Colon (tissue), 2 donors: ENCODE data around the gene CNTFR.

ENCODE experiments used
- FAIRE-seq: peaks from 2 replicates; lab custom pipeline; 2012; peaks lifted over from hg19 to GRCh38; lab: Jason Lieb, UNC
- donor health status: control.
- donor health status: control.

Gene CNTFR

DNA sequence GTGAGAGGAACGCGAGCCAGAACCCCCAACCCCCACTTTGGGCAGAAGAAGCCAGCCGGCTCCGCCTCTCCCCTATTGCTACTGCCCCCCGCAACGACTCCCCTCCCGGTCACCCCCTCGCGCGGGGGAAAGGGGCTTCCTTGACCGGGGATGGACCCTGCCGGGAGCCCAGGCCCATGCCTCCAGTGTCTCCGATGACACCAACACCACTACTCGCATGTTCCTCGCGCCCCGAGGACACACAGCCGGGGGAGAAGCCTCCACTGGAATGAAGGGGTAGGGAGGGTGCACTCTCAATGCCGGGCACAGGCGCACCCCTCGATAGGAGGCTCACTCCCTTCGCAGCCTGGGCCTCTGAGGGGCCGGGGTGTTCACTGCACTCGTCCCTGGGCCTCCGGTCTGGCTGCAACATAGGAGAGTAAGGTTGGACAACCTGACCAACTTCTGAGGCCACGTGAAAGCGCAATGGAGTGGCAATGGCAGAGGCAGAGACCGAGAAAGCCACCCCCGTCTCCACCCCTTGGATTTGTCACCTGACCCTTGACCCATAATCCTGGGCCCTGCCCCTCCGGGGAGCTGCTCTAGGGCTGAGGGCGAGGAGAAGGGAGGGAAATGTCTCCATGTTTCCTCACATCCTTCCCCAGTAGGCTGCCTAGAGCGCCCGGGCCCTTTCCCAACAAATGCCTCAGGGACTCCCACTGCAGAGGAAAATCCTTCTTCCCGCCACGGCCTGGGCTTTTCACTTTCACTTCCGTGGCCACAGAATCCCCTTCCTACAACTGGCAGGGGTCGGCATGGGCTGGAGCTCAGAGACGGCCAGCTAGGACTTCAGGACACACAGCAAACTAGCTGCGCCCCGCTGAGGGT is 1.1 kb upstream of the CNTFR start:
- FAIRE-seq: no peak

DNA sequence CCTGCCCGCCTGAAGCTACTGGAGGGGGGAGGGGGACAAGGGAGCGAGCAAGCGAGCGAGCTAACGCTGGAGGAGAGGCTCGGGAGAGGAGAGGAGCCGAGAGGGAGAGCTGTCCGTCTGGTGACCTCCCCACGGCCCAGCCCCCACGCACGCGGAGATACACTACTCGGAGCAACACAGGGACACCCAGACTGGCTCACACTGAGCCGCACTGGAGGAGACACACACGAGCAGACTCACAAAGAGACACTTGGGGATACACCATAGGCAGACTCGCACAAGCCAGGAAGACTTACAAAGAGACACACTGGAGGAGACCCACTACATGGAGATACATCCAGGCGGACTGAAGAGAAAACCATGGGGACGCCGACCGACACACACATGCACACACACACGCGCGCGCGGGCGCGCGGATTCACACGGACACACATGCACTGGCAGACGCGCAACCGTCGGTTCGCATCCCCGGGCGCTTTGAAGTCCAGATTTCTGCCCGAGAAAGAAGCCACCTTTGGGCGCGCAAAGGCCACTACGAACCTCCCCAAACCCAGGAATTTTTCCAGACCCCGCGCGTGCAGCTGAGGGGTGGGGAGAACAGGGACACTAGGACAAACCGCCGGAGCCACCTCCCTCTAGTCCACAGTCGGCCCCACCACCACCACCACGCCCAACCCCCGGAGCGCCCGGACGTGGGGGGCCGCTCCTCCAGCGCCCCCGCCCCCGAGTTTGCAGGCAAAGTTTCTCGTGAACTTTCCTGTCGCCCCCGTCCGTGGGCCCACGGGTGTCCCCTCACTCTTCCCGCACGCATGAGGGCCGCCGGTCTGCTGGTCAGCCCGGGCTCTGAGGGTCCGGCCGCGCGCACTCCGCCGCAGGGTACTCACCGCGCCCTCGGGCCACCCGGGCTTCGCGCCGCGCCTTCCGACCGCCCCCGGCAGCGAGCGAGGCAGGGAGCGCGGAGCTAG is 571 bp downstream of the CNTFR start:
- FAIRE-seq: no peak

DNA sequence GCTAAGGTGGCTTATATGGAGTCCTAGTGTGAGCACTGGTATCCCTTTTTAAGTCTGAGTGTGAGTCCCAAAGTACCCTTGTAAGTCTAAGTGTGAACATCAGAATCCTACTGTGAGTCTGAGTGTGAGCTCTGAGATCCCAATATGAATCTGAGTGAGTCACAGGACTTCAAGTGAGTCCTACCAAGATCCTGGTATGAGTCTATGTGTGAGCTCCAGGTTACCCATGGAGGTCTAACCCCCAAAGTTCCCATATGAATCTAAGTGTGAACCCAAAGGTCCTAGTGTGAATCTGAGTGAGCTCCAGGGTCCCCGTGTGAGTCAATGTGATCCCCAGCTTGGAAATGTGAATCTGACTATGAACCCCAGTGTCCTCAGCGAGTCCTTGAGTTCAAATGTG is 2.3 kb downstream of the CNTFR start:
- FAIRE-seq: no peak

DNA sequence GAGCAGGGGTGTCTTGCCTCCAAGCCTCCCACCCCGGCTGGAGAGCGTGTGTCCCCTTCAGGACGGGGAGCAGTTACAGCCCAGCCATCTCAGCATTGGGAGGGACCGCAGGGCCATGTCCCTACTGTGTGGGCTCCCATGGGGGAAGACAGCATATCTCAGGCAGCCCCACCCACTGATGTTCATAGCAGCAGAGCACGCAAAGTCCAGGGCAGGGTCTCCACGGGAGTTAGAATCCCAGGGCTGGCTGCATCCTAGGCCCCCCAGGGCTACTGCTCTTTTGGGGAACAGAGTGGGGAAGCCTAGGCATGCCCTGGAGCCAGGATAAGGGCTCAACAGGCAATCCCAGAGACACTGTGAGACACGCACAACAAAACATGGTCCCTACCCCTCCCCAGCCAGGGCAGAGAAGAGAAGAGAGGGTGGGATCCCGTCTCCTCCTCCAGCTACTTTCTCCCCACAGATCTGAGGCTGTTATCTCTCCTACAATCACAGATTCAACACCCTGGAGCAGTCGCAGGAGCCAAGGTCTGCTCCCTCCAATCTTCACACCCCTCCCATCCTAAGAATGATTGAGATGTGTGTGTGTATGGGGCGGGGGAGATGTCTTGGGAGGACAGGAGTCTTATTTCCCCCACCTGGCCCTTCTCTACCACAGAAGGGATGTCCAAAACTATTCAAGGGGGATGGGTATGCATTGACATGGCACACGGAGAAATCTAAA is 3.4 kb downstream of the CNTFR start:
- FAIRE-seq: no peak

DNA sequence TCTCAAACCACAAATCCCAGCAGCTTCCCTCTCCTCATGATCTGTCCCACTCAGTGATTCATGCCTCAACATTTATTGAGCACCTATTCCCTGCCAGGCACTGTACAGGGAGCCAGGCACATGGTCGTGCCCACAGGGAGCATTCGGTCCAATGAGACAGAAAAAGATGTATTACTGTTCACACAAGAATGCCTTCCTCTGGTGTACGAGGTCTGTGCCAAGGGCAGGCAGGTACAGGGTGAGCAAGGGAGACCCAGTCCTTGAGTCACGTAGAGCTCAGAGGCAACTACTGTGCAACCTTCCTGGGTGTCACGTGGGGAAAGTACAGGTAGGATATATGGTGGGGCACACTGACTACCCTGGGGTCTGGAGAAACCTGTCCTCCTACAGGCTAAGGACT is 4.6 kb downstream of the CNTFR start:
- FAIRE-seq: no peak

DNA sequence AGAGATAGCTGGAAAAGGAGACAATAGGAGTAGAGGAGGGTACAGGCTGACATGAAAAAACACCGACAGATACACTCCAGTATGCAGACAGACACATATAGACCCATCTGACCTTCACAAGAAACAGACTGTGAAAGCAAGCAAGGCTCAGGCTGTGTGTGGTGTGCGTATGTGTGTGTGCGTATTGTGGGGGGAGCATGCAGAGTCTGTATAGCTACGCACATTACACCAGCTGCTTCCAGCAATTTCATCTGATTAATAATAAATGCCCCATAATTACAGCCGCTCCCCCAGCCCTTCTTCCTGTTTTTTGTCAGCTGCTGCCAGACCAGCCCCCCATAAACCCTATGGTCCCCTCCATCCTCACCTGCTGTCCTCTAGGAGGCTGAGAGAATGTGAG is 6.7 kb downstream of the CNTFR start:
- FAIRE-seq: no peak

DNA sequence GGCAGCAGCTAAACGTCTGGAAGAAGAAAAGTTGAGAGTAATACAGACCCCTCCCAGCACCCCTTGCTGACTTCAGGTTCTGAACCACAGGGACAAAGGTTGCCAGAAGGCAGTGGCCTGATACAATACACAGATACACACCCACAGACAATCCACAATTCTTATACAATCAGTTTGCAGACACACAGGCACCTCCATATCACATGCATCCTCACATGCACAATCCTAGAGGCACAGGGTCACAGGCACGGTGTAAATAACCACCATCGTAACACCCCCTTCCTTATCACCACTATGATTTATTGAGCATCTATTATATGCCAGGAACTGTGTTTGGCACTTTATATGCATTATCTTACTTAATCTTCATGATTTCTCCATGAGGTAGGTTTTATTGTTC is 8.2 kb downstream of the CNTFR start:
- FAIRE-seq: no peak

DNA sequence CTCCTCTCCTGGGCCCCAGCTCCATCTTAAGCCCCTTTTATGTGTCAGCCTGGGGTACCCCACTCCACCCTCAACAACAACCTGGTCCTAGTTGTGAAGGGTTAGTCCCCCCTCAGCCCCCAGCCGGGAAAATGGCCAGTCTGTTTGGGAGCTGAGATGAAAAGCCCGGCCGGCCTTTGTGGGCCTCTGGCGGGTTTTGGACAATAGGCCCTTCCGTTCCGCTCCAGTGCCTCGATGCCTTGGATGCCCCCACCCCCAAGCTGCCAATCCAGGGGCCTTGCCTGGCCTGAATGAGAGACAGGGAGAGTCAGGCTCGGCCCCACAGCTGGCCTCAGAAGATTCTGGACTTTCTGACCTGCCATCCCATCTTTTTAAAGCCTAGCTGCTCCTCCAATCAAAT is 9.2 kb downstream of the CNTFR start:
- no peak for FAIRE-seq

DNA sequence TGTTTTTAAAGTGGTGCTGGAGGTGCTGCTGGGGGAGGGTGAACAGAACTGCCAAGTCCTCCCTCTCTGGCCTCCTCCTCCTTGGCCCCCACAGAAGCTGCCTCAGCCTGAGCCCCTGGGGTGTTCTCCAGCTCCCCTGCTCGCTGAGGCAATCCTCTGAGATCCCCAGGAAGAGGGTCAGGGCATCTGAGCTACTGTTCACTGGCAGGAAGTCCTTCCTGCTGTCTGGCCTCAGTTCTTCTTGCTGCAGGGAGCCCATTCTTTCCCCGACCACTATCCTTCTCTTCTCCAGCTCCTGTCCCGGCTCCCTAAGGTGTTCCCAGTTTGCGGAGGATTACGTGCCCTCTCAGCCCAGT is 9.7 kb downstream of the CNTFR start:
- FAIRE-seq: no peak

DNA sequence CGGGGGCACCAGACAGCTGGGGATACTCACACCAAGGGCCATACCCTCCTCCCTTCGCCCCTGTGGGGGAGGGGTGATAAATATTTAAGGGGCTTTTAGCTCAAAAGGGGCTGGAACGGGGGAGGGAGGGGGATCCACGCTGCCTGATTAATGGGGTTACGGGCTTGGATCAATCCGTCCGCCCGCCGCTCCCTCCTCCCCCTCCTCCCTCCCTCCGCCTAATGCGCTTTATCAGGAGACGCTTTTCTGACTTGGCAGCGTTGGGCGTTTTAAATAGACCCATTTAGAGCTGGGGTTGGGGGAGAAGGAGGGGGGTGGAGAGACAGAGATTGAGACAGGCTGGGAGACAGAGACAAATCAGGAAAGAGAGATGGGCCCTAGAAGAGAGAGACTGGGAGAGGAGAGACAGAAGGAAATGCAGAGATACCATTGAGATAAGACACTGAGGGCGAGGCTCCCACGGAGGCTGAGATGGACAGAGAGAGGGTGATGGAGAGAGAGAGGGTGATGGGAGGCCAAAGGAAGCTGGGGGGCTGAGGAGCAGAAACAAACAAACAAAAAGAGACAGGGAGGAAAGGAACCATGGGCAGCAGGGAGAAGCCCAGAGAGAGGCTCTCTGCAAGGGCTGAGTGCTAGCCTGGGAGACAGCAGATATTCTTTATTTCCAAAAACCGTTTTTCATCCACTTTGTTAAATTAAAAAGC is 10.3 kb downstream of the CNTFR start:
- no peak for FAIRE-seq

DNA sequence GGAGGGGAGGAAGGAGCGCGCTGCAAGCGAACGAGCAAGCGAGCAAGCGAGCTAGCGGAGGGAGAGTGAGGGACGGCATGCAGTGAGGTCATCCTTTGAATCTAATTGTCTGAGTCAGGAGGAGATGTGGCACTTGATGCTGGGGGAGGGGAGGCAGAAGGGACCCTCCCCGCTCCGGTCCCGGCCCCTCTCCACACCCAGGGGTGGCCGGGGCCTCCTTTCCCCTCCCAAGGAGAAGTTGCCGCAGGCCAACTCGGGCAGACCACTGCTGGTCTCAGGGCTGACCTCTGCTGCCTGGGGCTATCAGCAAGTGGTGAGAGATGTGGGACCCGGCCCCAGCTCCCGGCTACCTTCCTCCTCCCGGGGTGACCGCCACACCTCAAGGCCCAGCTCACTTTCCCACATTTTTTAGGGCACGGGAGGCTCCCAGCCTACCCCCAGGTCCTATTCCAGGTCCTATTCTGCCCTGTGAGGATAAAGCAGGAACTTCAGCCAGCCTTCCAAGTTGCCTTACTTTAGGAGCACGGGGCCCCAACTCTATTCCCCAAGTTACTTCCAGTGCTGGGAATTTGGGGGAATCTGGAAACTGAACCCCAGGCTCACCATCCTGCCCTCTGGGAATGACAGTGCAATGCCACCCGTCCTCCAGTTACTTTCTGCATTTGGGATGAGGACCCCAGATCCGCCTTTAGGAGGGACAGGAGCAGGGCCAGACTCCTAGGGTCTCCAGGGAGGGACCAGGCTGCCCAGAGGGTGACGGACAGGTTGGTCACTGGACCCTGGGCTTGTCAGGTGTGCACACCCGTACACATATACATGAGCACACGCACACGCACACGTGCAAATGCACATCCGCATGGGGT is 11.1 kb downstream of the CNTFR start:
- no peak for FAIRE-seq

DNA sequence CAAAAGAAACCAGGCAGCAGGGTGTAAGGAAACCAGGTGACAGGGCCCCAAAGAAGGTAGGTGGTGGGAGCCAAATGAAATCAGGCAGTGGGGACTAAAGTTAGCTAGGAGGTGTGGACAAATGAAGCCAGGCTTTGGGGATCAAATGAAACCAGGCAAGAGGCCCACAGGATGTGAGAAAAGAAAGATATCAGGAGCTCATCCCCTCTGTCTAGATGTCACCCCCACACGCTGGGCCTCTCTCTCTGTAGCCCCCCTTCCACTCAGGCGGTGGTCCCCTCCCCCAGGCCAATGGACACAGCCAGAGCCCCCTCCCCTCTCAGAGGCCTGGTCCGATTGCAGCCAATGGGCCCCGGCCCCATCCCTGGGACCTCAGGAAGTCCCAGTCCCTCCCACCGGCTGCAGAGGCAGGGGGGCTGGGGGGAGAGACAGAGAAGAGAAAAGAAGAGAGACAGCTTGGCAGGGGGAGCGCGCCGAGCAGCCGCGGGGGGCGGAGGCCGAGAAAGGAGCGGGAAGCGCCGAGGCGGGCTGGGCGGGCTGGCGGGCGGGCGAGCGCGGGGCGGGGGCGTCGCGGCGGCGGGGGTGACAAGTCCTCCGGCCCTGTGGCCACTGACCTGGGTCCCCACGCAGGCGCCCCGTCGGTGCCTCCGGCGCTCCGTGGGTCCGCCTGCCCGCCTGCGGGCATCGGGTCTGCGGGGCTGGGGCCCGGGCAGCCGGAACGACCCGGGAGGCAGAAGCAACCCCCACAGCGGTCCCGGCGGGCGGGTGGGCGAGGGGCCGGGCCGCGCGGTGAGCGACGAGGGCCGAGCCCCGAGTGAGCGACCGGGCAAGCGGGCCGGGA is 11.9 kb downstream of the CNTFR start:
- FAIRE-seq: no peak

DNA sequence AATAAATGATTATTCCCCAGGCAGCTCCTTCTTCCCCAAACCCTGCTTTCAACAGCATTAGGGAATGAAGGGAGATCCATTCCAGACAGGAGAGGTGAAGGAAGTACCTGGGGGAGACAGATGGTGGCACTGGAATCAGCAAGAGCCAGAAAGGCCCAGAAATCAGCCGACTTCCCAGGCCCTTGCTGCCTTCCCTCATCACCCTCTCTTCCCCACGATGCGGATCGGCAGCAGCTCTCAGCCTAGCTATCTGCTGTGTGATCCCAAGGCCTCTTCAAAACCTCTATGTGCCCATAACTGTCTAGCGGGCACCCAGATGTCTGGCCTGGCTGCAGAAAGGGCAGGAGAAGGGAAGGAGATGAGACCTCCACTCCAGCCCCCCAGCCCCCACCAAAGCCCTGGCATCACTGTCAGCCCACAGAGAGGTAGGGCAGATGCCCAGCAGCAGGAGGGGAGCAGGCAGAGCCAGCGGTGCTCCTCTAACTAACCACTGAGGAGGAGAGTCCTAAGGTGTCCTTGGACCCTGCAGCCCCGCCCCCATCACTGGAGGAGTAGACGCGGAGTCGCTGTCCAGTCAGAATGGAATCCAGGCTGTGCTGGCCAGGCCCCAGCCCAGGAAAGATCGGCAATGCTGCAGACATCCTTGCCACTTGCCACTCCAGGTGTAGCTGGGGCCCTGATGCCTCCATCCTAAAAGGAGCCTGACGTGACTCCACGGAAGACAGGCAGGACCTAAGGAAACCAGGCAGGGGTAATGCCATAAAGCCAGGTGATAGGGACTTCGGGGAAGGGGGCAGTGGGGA is 12.7 kb downstream of the CNTFR start:
- no peak for FAIRE-seq

DNA sequence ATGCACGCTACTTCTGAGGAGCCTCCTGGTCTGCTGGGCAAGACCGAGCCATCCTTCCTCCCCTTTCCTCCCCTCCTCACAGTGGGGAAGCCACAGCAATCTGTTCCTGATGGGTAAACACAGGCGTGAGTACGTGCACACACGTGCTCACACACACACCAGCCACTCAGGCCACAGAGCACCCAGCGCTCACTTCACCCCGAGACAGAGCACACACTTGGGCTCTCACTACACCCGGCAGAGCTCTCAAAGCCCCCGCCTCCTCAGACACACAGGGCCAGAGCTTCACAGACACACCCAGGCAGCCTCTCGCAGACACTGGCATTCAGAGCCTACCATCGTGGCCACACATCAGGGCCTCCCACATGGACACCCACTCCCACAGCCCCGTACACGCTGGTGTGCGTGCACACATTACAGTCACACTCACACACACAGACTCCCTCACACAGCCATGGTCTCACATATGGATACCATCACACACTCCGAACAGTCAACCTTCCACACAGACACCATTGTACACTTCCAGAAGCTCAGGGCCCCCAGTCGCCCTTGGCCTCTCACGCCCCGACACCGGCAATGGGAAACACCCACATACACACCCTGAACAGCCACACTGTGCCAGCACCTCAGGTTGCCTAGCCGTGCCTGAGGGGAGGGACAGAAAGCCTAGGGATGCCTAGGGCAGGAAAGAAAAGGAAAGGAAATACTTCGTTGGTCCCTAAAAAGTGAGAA is 13.5 kb downstream of the CNTFR start:
- no peak for FAIRE-seq

DNA sequence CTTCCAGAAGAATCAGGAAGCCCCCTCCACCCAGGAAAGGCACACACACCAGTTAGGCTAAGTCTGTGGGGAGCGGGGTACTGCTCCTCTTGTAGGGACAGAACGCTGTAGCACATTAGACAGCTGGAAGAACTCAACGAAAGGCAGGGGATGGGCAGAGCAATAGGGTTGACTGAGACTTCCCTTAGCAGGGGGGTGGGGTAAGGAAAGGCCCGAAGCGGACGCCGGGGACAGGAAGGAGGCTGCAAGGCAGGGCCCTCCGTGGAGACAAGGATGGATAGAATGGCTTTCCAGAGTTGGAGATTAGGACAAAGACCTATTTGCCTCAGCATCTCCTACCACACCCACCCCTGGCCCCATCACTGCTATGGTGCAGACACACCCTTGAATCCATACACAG is 14.3 kb downstream of the CNTFR start:
- no peak for FAIRE-seq

DNA sequence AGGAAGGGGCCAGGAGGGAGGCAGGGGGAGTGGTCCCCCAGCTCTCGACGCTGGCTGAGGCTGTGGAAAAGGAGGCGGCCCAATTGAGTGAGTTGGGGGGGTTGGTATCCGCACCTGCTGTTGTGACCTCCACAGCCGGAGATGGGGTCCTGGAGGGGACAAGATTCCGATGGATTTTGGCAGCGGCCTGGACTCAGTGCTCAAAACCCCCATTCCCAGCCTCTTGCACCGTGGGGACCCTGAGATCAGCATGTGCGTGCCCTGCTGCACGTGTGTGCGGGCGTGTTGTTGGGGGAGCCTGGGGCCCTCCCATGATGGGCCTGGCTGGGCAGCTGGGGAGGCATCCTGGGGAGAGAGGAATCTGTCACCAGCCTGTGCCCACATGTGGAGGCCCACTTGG is 15.0 kb downstream of the CNTFR start:
- no peak for FAIRE-seq

DNA sequence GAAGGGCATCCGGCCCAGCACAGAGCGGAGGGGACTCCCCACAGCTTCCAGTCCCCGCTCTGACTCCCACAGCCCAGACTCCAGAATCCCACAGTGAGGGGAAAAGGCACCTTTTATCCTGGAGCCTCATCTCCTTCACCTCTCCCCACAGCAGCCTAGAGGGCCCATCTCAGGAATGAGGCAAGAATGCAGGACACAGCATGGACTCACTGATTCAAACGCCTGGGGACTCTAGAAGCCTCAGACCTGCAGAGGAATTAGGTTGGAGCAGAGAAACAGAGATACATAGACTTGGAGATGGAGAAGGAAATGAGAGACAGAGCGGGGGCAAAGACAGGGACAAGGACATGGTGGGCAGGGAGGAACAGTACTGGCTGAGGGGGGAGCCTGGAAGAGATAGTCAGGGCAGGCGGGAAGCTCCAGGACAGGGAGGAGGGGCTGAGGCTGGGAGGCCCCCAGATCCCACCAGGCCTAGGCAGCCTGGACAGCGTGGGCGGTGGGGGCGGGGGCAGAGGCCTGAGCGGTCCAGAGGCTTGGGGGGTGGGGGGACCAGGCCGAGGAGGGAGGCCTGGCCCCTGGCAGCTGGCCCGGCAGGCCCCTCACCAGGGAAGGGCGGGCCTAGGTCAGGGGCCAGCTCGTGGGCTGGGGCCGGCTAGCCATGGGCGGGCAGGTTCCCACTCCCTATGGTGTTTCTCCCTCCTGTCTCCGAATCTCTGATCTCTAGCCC is 15.8 kb downstream of the CNTFR start:
- FAIRE-seq: no peak

DNA sequence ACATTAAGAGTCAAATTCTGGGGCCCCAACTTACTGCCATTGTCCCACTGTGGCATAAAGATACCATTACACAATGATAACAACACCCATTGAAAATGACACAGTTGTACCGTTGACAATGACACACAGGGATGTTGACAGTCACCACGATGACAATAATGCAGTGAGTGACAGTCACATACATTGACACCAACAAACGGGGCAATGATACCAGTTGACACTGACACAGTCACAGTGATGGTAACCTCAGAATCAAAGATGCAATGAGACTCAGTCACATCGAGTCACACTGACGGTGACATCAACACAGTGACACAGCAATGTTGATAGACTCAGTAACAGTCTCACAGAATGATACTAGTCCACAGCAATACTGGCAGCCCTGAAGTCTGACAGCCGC is 16.9 kb downstream of the CNTFR start:
- no peak for FAIRE-seq
